H9 (cell line): Measurements from ENCODE around the gene ABHD17B. TPM values are rescaled to one million over a fixed set of nuclear protein-coding genes. Genes with fewer than 3 reads are reported as not detected.

ENCODE experiments used
- DNase-seq: peaks from one replicate; pipeline ENCODE4 v3.0.0-alpha.2; 2017
- H2AFZ ChIP-seq: one replicate; pipeline ENCODE4 v1.6.1; 2013; ENCODE audit warnings: mild to moderate bottlenecking, low read length, control low read depth, moderate library complexity
- H2AK5ac ChIP-seq: 2 replicates; pipeline ENCODE4 v1.6.1; 2013; ENCODE audit warnings: low read length, control low read depth, mixed read lengths; ENCODE audit not compliant: insufficient read length
- H2BK120ac ChIP-seq: one replicate; pipeline ENCODE4 v1.6.1; 2013; ENCODE audit warnings: low read depth, mild to moderate bottlenecking, low read length, control low read depth, inconsistent platforms; ENCODE audit not compliant: poor library complexity, severe bottlenecking
- H2BK12ac ChIP-seq: 2 replicates; pipeline ENCODE4 v1.6.1; 2013; ENCODE audit warnings: low read length, control low read depth, mixed read lengths, low read depth; ENCODE audit not compliant: insufficient read length
- H2BK15ac ChIP-seq: 2 replicates; pipeline ENCODE4 v1.6.1; 2013; ENCODE audit warnings: low read depth, low read length, control low read depth
- H2BK20ac ChIP-seq: one replicate; pipeline ENCODE4 v1.6.1; 2013; ENCODE audit warnings: low read depth, mild to moderate bottlenecking, low read length, control low read depth, inconsistent platforms; ENCODE audit not compliant: poor library complexity, severe bottlenecking
- H2BK5ac ChIP-seq: 2 replicates; pipeline ENCODE4 v1.6.1; 2013; ENCODE audit warnings: low read length, control low read depth, mixed read lengths; ENCODE audit not compliant: insufficient read length
- H3K14ac ChIP-seq: 2 replicates; pipeline ENCODE4 v1.6.1; 2013; ENCODE audit warnings: low read length, control low read depth; ENCODE audit not compliant: insufficient read depth
- H3K18ac ChIP-seq: 2 replicates; pipeline ENCODE4 v1.6.1; 2013; ENCODE audit warnings: low read depth, mild to moderate bottlenecking, mixed read lengths, low read length, control low read depth; ENCODE audit not compliant: insufficient read length
- H3K23ac ChIP-seq: 2 replicates; pipeline ENCODE4 v1.6.1; 2013; ENCODE audit warnings: low read length, control low read depth, mixed read lengths, low read depth; ENCODE audit not compliant: insufficient read length
- H3K23me2 ChIP-seq: 2 replicates; pipeline ENCODE4 v1.6.1; 2013; ENCODE audit warnings: low read depth, mild to moderate bottlenecking, mixed read lengths, low read length, control low read depth; ENCODE audit not compliant: insufficient read length, poor library complexity, severe bottlenecking
- H3K27ac ChIP-seq: 2 replicates; pipeline ENCODE4 v1.5.1; 2013; ENCODE audit warnings: low read length, control low read depth, mixed read lengths, low read depth; ENCODE audit not compliant: insufficient read length
- H3K27me3 ChIP-seq: 2 replicates; pipeline ENCODE4 v1.6.1; 2013; ENCODE audit warnings: low read length, control low read depth, inconsistent platforms; ENCODE audit not compliant: insufficient read depth
- H3K4ac ChIP-seq: 2 replicates; pipeline ENCODE4 v1.6.1; 2013; ENCODE audit warnings: low read depth, mild to moderate bottlenecking, control low read depth, inconsistent platforms, low read length, moderate library complexity
- H3K4me1 ChIP-seq: 2 replicates; pipeline ENCODE4 v1.6.1; 2013; ENCODE audit warnings: low read length, control low read depth, inconsistent platforms; ENCODE audit not compliant: insufficient read depth
- H3K4me2 ChIP-seq: 2 replicates; pipeline ENCODE4 v1.6.1; 2013; ENCODE audit warnings: low read length, control low read depth, mixed read lengths; ENCODE audit not compliant: insufficient read length, insufficient read depth
- H3K56ac ChIP-seq: 2 replicates; pipeline ENCODE4 v1.6.1; 2013; ENCODE audit warnings: low read depth, mild to moderate bottlenecking, mixed read lengths, low read length, control low read depth; ENCODE audit not compliant: insufficient read length
- H3K79me1 ChIP-seq: 2 replicates; pipeline ENCODE4 v1.6.1; 2013; ENCODE audit warnings: low read depth, mild to moderate bottlenecking, moderate library complexity, low read length, control low read depth, inconsistent platforms; ENCODE audit not compliant: insufficient read depth, poor library complexity, severe bottlenecking
- H3K79me2 ChIP-seq: 2 replicates; pipeline ENCODE4 v1.6.1; 2013; ENCODE audit warnings: low read length, control low read depth, inconsistent platforms; ENCODE audit not compliant: insufficient read depth
- H3K9ac ChIP-seq: 2 replicates; pipeline ENCODE4 v1.6.1; 2013; ENCODE audit warnings: low read length, control low read depth, mixed read lengths; ENCODE audit not compliant: insufficient read length; ENCODE audit errors: extremely low read depth
- H3K9me3 ChIP-seq: one replicate; pipeline ENCODE4 v1.6.1; 2013; ENCODE audit warnings: low read depth, low read length, inconsistent platforms; ENCODE audit not compliant: control insufficient read depth
- H3T11ph ChIP-seq: one replicate; pipeline ENCODE4 v1.6.1; 2013; ENCODE audit warnings: mild to moderate bottlenecking, low read length, control low read depth, inconsistent platforms
- H4K20me1 ChIP-seq: one replicate; pipeline ENCODE4 v1.6.1; 2013; ENCODE audit not compliant: control insufficient read depth, insufficient read length, insufficient read depth
- H4K5ac ChIP-seq: 2 replicates; pipeline ENCODE4 v1.6.1; 2013; ENCODE audit warnings: low read depth, mild to moderate bottlenecking, mixed read lengths, low read length, control low read depth; ENCODE audit not compliant: insufficient read length
- H4K8ac ChIP-seq: replicated peaks from 2 replicates; pipeline ENCODE4 v1.6.1; 2013; ENCODE audit warnings: low read length, control low read depth, mixed read lengths, low read depth; ENCODE audit not compliant: insufficient read length
- H4K91ac ChIP-seq: 2 replicates; pipeline ENCODE4 v1.6.1; 2013; ENCODE audit warnings: low read depth, mild to moderate bottlenecking, moderate library complexity, mixed read lengths, low read length, control low read depth; ENCODE audit not compliant: insufficient read length
- H3K27ac Mint-ChIP-seq, 3 experiments: 2 replicates in 2 of 3; 3 replicates in 1 of 3; pipeline ENCODE4 v1.8.0; 2020 to 2021; ENCODE audit warnings: mixed read lengths in 3 of 3, mild to moderate bottlenecking in 1 of 3, moderate library complexity in 1 of 3
- H3K27me3 Mint-ChIP-seq: 2 replicates; pipeline ENCODE4 v1.8.0; 2021; ENCODE audit warnings: low read depth, mild to moderate bottlenecking, moderate library complexity, mixed read lengths
- H3K36me3 Mint-ChIP-seq, 3 experiments: 2 replicates in 2 of 3; 3 replicates in 1 of 3; pipeline ENCODE4 v1.8.0; 2020 to 2021; ENCODE audit warnings: low read depth in 3 of 3, mixed read lengths in 3 of 3; ENCODE audit not compliant: insufficient read depth in 1 of 3
- H3K4me1 Mint-ChIP-seq, 2 experiments: 2 replicates each; pipeline ENCODE4 v1.8.0; 2020; ENCODE audit warnings: mixed read lengths in 2 of 2
- H3K4me3 Mint-ChIP-seq, 2 experiments: 2 replicates in 1 of 2; 3 replicates in 1 of 2; pipeline ENCODE4 v1.8.0; 2020 to 2021; ENCODE audit warnings: mild to moderate bottlenecking in 2 of 2, mixed read lengths in 2 of 2, moderate library complexity in 1 of 2
- H3K9me3 Mint-ChIP-seq, 2 experiments: 2 replicates in 1 of 2; 3 replicates in 1 of 2; pipeline ENCODE4 v1.8.0; 2020; ENCODE audit warnings: mild to moderate bottlenecking in 2 of 2, mixed read lengths in 2 of 2, moderate library complexity in 1 of 2
- CTCF ChIP-seq: fragments of 200-600 bp; sonication (generic); conservative IDR thresholded peaks from 3 replicates; pipeline ENCODE4 v1.8.0; 2021; ENCODE audit warnings: antibody characterized with exemption, mild to moderate bottlenecking
- WGBS: extraction: QIAGEN DNeasy Blood & Tissue Kit; methylation state at CpG from one replicate; pipeline ENCODE4 v1.1.7; 2013; ENCODE audit warnings: missing lambda C conversion rate, low lambda C conversion rate, mixed read lengths; ENCODE audit not compliant: insufficient read length; ENCODE audit errors: extremely low coverage; 5-methylcytosine and 5-hydroxymethylcytosine counted together
- total RNA-seq: library from RNA; stranded (reverse); gene quantifications from 2 replicates; pipeline ENCODE4 v1.2.1, GENCODE V29; 2021

Gene ABHD17B
- total RNA-seq, 1 experiment from 2014 or later: 67.6 TPM

GRCh38 chr9:71928806-71929205 is 17.8 kb upstream of the ABHD17B start:
- Histone ChIP-seq H2AFZ (no peak overlapping the region), H3K4ac (no peak overlapping the region), H2BK15ac (no peak overlapping the region), H3K79me1 (peaks cover 4% of the 10 kb centered on the region), H3K79me2 (no peaks in the 10 kb centered on the region; the same call in 1 of the 2 replicates), H2BK120ac (no peak overlapping the region), H3K14ac (no peak overlapping the region), H2BK12ac (no peak overlapping the region), H2BK5ac (no peak overlapping the region), H2BK20ac (no peak overlapping the region), H3T11ph (no peak overlapping the region), H3K18ac (no peak overlapping the region), H3K9me3 (no peaks in the 10 kb centered on the region), H3K27ac (no peak overlapping the region), H4K91ac (no peak overlapping the region), H4K20me1 (no peaks in the 10 kb centered on the region), H3K27me3 (no peaks in the 10 kb centered on the region), H3K4me1 (peaks cover 2% of the 10 kb centered on the region; the same call in 1 of the 2 replicates), H4K8ac (no peak overlapping the region), H2AK5ac (no peak overlapping the region), H3K9ac (no peak overlapping the region), H3K23ac (no peak overlapping the region), H3K56ac (no peak overlapping the region), H4K5ac (no peak overlapping the region), H3K23me2 (no peaks in the 10 kb centered on the region), H3K4me2 (no peak overlapping the region)
- Mint-ChIP-seq H3K27ac (no peak overlapping the region), H3K4me3 (no peak overlapping the region), H3K27me3 (no peaks in the 10 kb centered on the region), H3K36me3 (peaks cover 3 to 7% (median 6%) of the 10 kb centered on the region in 3 experiments), H3K4me1 (peaks cover 36 to 47% of the 10 kb centered on the region in 2 experiments), H3K9me3 (no peaks in the 10 kb centered on the region)
- no peak for TF ChIP-seq CTCF
- no peak for DNase-seq
- no CpG with 5 or more reads among the region's 2 CpGs for WGBS
